Peyer's patch (tissue), 4 donors: ENCODE data around the gene RMDN2.

ENCODE experiments used
- POLR2A ChIP-seq, 2 donors: fragments of 450-650 bp; IDR thresholded peaks; one replicate each; pipeline ENCODE4 v1.5.1; 2017; ENCODE audit warnings: antibody characterized with exemption in 2 of 2, mild to moderate bottlenecking in 2 of 2, moderate library complexity in 2 of 2
- TF ChIP-seq, protein P1 (sequence below), 6 experiments: fragments of 450-650 bp in 4 of 6; fragments of 200-600 bp in 2 of 6; sonication (generic) in 1 of 6; IDR thresholded peaks; one replicate each; pipeline ENCODE4 v1.5.1; 2017 to 2019; ENCODE audit warnings: antibody characterized with exemption in 6 of 6, mild to moderate bottlenecking in 3 of 6, moderate library complexity in 1 of 6

DNA sequence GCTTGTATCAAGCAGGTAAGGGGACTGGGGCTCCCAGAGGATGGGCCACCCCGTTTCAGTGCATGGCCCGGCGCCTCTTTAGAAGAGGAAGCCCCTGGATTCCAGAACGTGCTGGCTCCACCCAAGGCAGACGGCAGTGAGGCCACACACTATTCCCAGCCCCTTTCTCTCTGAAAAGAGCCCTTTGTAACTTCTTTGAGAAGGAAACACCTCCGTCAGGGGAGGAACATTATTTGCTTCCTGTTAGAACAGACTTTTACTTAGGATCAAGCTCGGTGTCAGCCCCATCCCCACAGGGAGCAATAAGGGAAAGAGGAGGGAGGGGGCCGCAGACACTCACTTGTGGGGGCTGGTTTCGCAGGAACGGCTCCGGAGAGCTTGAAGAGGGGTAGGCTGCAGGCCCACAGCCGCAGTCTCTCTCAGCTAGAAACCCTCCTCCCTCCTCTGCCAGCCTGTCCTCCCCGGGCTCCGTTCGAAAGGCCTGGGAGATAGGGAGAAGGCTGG lies 49.6 kb upstream of the RMDN2 start:
- TF ChIP-seq, protein P1, sequence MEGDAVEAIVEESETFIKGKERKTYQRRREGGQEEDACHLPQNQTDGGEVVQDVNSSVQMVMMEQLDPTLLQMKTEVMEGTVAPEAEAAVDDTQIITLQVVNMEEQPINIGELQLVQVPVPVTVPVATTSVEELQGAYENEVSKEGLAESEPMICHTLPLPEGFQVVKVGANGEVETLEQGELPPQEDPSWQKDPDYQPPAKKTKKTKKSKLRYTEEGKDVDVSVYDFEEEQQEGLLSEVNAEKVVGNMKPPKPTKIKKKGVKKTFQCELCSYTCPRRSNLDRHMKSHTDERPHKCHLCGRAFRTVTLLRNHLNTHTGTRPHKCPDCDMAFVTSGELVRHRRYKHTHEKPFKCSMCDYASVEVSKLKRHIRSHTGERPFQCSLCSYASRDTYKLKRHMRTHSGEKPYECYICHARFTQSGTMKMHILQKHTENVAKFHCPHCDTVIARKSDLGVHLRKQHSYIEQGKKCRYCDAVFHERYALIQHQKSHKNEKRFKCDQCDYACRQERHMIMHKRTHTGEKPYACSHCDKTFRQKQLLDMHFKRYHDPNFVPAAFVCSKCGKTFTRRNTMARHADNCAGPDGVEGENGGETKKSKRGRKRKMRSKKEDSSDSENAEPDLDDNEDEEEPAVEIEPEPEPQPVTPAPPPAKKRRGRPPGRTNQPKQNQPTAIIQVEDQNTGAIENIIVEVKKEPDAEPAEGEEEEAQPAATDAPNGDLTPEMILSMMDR (IDR thresholded peaks at IDR 0.05): no peak
- no peak for TF ChIP-seq POLR2A (IDR thresholded peaks at IDR 0.05)
